HG02938 (cell line): ENCODE results near the gene GDI2.
"Not testable (repeated sequence)": the region's sequence is repeated elsewhere in the genome, so short reads cannot be mapped to it uniquely, and the experiment has no call there.

Experiments used
- ATAC-seq: cut with Tn5 transposase; IDR thresholded peaks from one replicate; pipeline ENCODE4 v1.9.1; 2021; ENCODE audit warnings: mild to moderate bottlenecking, moderate library complexity; ENCODE audit not compliant: unreplicated experiment

GDI2 gene

GRCh38 chr10:5813341-5814109 is at the start of gene GDI2:
GDI2 (minus strand) TSS chr10:5813434; CDS start chr10:5813258, 176 bp downstream.
- ATAC-seq: peak; percentile 54

GRCh38 chr10:5862360-5862961 is 49.2 kb upstream of the GDI2 start:
- ATAC-seq: peak; percentile 96

- no peak for ATAC-seq
Measured at GRCh38 chr10:5860066-5860465, 46.8 kb upstream of the GDI2 start.

GRCh38 chr10:5858811-5859210 is 45.6 kb upstream of the GDI2 start:
- no peak for ATAC-seq

- ATAC-seq: no peak
Measured at GRCh38 chr10:5856701-5857004, 43.4 kb upstream of the GDI2 start.

GRCh38 chr10:5855979-5856700 is 42.9 kb upstream of the GDI2 start:
- no peak for ATAC-seq

GRCh38 chr10:5854131-5854475 is 40.9 kb upstream of the GDI2 start:
- no peak for ATAC-seq

- not testable (repeated sequence) for ATAC-seq
Measured at GRCh38 chr10:5846667-5847066, 33.4 kb upstream of the GDI2 start.

GRCh38 chr10:5844345-5845055 is 31.3 kb upstream of the GDI2 start:
- ATAC-seq: no peak

- no peak for ATAC-seq
Measured at GRCh38 chr10:5843686-5844344, 30.6 kb upstream of the GDI2 start.

- ATAC-seq: no peak
Measured at GRCh38 chr10:5841965-5842364, 28.7 kb upstream of the GDI2 start.

- ATAC-seq: peak; percentile 63
Measured at GRCh38 chr10:5840314-5841307, 27.4 kb upstream of the GDI2 start.

GRCh38 chr10:5836181-5836580 is 22.9 kb upstream of the GDI2 start:
- ATAC-seq: not testable (repeated sequence)

GRCh38 chr10:5835446-5836095 is 22.3 kb upstream of the GDI2 start:
- no peak for ATAC-seq

- no peak for ATAC-seq
Measured at GRCh38 chr10:5833814-5834213, 20.6 kb upstream of the GDI2 start.

GRCh38 chr10:5832946-5833345 is 19.7 kb upstream of the GDI2 start:
- ATAC-seq: no peak

GRCh38 chr10:5831446-5831782 is 18.2 kb upstream of the GDI2 start:
- ATAC-seq: no peak

GRCh38 chr10:5830629-5831445 is 17.6 kb upstream of the GDI2 start:
- no peak for ATAC-seq

- ATAC-seq: no peak
Measured at GRCh38 chr10:5829267-5829666, 16.0 kb upstream of the GDI2 start.
